ENCODE measurements around the gene TMEM19. TPM values are rescaled to one million over a fixed set of nuclear protein-coding genes. Genes with fewer than 3 reads are reported as not detected.

TMEM19 gene
- total and polyA plus RNA-seq, 2 experiments from 2014 or later = 6.5 to 14.1 TPM

DNA sequence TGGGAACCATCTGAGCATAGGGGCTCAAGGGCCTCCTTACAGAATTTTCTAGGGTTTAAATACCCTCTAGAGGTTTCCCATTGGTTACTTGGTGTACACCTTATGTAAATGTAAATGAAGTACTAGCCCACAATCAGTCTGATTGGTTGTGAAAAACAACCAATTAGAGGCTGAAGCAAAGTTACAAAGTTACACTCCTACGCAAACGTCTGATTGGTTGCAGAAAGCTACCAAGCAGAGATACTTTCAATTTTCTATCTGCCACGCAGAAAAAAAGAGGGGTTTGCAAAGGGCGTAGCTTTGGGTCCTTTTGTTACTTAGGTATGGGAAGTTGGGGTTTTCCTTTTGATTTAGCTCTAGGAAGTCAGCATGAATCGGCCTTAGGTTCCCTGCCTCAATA, 1.8 kb upstream of the TMEM19 start:
- no peaks in the 10 kb centered on the region for H3F3A ChIP-seq (replicated peaks; ENCODE audit: low read depth)
- no peaks in the 10 kb centered on the region for H3K27me3 ChIP-seq (ENCODE audit: insufficient read depth)
- H3K4me2 ChIP-seq = no peak overlapping the region
- no peak overlapping the region for H3K4me3 ChIP-seq
- no peaks in the 10 kb centered on the region for H3K27me3 Mint-ChIP-seq (ENCODE audit: insufficient read depth, low read depth, poor library complexity)
- H2AFZ ChIP-seq = no peak overlapping the region
- no peaks in the 10 kb centered on the region for H3K9me2 ChIP-seq (ENCODE audit: insufficient read depth)
- H3K9me3 Mint-ChIP-seq = no peaks in the 10 kb centered on the region
- no peak for TF ChIP-seq EZH2phosphoT487 (IDR thresholded peaks at IDR 0.05; ENCODE audit: unreplicated experiment)
- no peak overlapping the region for H3K27ac ChIP-seq (ENCODE audit: low read depth)
- H3K27ac Mint-ChIP-seq = no peak overlapping the region
- peaks cover 7% of the 10 kb centered on the region; the same call in 2 of the 3 replicates for H3K4me1 Mint-ChIP-seq
- H3K4me3 Mint-ChIP-seq = no peak overlapping the region
- H4K20me1 ChIP-seq (replicated peaks; ENCODE audit: insufficient read depth) = no peaks in the 10 kb centered on the region
- H3K36me3 ChIP-seq (ENCODE audit: insufficient read depth) = no peaks in the 10 kb centered on the region
- ATAC-seq (no peak), DNase-seq (ENCODE audit: low spot score) (peak; percentile 34)
- peaks cover 4% of the 10 kb centered on the region; the same call in 1 of the 2 replicates for H3K4me1 ChIP-seq (ENCODE audit: insufficient read depth)
- peaks cover 15% of the 10 kb centered on the region; the same call in 1 of the 2 replicates for H3K79me2 ChIP-seq (replicated peaks; ENCODE audit: insufficient read depth)
- H3K36me3 Mint-ChIP-seq (ENCODE audit: low read depth) = no peaks in the 10 kb centered on the region

DNA sequence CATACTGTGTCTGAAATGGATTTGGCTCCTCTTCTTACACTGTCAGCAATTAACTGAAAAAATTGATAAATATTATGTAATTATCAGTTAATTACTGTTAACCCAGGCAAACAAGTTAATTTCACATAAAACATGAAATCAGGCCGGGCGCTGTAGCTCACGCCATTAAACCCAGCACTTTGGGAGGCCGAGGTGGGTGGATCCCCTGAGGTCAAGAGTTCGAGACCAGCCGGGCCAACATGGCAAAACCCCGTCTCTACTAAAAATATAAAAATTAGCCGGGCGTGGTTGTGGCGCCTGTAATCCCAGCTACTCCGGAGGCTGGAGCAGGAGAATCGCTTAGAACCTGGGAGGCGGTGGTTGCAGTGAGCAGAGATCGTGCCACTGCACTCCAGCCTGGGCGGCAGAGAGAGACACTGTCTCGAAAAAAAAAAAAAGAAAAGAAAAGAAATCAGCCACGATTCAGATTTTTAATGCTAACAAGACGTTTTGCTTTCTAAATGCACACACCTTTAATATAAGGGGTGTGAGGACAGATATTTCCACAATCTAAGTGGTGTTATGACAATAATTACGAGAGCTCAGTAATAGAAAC, 473 bp upstream of the TMEM19 start:
- Histone ChIP-seq H3K4me2 (peak overlapping the region; percentile 84), H3K4me1 (ENCODE audit: insufficient read depth) (peaks cover 4% of the 10 kb centered on the region; the same call in 1 of the 2 replicates), H3K9me2 (ENCODE audit: insufficient read depth) (no peaks in the 10 kb centered on the region), H3F3A (replicated peaks; ENCODE audit: low read depth) (no peaks in the 10 kb centered on the region), H3K4me3 (peak overlapping the region; percentile 56), H3K27ac (ENCODE audit: low read depth) (peak overlapping the region; percentile 68; the same call in 1 of the 2 replicates), H2AFZ (peak overlapping the region; percentile 74), H3K27me3 (ENCODE audit: insufficient read depth) (no peaks in the 10 kb centered on the region), H3K36me3 (ENCODE audit: insufficient read depth) (no peaks in the 10 kb centered on the region), H3K79me2 (replicated peaks; ENCODE audit: insufficient read depth) (peaks cover 15% of the 10 kb centered on the region; the same call in 1 of the 2 replicates), H4K20me1 (replicated peaks; ENCODE audit: insufficient read depth) (no peaks in the 10 kb centered on the region)
- no peaks in the 10 kb centered on the region for H3K36me3 Mint-ChIP-seq (ENCODE audit: low read depth)
- ATAC-seq = peak; percentile 12
- DNase-seq (ENCODE audit: low spot score) = no peak
- no peaks in the 10 kb centered on the region for H3K27me3 Mint-ChIP-seq (ENCODE audit: insufficient read depth, low read depth, poor library complexity)
- no peaks in the 10 kb centered on the region for H3K9me3 Mint-ChIP-seq
- H3K27ac Mint-ChIP-seq = peak overlapping the region; percentile 85
- peaks cover 7% of the 10 kb centered on the region; the same call in 2 of the 3 replicates for H3K4me1 Mint-ChIP-seq
- no peak for TF ChIP-seq POLR2AphosphoS5 (IDR thresholded peaks at IDR 0.05; ENCODE audit: low read depth)
- TF ChIP-seq, protein P1, sequence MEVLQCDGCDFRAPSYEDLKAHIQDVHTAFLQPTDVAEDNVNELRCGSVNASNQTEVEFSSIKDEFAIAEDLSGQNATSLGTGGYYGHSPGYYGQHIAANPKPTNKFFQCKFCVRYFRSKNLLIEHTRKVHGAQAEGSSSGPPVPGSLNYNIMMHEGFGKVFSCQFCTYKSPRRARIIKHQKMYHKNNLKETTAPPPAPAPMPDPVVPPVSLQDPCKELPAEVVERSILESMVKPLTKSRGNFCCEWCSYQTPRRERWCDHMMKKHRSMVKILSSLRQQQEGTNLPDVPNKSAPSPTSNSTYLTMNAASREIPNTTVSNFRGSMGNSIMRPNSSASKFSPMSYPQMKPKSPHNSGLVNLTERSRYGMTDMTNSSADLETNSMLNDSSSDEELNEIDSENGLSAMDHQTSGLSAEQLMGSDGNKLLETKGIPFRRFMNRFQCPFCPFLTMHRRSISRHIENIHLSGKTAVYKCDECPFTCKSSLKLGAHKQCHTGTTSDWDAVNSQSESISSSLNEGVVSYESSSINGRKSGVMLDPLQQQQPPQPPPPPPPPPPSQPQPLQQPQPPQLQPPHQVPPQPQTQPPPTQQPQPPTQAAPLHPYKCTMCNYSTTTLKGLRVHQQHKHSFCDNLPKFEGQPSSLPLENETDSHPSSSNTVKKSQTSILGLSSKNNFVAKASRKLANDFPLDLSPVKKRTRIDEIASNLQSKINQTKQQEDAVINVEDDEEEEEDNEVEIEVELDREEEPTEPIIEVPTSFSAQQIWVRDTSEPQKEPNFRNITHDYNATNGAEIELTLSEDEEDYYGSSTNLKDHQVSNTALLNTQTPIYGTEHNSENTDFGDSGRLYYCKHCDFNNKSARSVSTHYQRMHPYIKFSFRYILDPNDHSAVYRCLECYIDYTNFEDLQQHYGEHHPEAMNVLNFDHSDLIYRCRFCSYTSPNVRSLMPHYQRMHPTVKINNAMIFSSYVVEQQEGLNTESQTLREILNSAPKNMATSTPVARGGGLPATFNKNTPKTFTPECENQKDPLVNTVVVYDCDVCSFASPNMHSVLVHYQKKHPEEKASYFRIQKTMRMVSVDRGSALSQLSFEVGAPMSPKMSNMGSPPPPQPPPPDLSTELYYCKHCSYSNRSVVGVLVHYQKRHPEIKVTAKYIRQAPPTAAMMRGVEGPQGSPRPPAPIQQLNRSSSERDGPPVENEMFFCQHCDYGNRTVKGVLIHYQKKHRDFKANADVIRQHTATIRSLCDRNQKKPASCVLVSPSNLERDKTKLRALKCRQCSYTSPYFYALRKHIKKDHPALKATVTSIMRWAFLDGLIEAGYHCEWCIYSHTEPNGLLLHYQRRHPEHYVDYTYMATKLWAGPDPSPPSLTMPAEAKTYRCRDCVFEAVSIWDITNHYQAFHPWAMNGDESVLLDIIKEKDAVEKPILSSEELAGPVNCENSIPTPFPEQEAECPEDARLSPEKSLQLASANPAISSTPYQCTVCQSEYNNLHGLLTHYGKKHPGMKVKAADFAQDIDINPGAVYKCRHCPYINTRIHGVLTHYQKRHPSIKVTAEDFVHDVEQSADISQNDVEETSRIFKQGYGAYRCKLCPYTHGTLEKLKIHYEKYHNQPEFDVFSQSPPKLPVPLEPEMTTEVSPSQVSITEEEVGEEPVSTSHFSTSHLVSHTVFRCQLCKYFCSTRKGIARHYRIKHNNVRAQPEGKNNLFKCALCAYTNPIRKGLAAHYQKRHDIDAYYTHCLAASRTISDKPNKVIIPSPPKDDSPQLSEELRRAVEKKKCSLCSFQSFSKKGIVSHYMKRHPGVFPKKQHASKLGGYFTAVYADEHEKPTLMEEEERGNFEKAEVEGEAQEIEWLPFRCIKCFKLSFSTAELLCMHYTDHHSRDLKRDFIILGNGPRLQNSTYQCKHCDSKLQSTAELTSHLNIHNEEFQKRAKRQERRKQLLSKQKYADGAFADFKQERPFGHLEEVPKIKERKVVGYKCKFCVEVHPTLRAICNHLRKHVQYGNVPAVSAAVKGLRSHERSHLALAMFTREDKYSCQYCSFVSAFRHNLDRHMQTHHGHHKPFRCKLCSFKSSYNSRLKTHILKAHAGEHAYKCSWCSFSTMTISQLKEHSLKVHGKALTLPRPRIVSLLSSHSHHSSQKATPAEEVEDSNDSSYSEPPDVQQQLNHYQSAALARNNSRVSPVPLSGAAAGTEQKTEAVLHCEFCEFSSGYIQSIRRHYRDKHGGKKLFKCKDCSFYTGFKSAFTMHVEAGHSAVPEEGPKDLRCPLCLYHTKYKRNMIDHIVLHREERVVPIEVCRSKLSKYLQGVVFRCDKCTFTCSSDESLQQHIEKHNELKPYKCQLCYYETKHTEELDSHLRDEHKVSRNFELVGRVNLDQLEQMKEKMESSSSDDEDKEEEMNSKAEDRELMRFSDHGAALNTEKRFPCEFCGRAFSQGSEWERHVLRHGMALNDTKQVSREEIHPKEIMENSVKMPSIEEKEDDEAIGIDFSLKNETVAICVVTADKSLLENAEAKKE (CRISPR knock-in tag; IDR thresholded peaks at IDR 0.05) = no peak
- TF ChIP-seq, protein P2, sequence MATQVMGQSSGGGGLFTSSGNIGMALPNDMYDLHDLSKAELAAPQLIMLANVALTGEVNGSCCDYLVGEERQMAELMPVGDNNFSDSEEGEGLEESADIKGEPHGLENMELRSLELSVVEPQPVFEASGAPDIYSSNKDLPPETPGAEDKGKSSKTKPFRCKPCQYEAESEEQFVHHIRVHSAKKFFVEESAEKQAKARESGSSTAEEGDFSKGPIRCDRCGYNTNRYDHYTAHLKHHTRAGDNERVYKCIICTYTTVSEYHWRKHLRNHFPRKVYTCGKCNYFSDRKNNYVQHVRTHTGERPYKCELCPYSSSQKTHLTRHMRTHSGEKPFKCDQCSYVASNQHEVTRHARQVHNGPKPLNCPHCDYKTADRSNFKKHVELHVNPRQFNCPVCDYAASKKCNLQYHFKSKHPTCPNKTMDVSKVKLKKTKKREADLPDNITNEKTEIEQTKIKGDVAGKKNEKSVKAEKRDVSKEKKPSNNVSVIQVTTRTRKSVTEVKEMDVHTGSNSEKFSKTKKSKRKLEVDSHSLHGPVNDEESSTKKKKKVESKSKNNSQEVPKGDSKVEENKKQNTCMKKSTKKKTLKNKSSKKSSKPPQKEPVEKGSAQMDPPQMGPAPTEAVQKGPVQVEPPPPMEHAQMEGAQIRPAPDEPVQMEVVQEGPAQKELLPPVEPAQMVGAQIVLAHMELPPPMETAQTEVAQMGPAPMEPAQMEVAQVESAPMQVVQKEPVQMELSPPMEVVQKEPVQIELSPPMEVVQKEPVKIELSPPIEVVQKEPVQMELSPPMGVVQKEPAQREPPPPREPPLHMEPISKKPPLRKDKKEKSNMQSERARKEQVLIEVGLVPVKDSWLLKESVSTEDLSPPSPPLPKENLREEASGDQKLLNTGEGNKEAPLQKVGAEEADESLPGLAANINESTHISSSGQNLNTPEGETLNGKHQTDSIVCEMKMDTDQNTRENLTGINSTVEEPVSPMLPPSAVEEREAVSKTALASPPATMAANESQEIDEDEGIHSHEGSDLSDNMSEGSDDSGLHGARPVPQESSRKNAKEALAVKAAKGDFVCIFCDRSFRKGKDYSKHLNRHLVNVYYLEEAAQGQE (IDR thresholded peaks at IDR 0.05; ENCODE audit: unreplicated experiment) = no peak
- no peak for TF ChIP-seq ZNF114 (CRISPR knock-in tag; IDR thresholded peaks at IDR 0.05)
- TF ChIP-seq EZH2 (IDR thresholded peaks at IDR 0.05; ENCODE audit: low read depth, unreplicated experiment) = no peak
- peak overlapping the region; percentile 91 for H3K4me3 Mint-ChIP-seq
